Measurements from ENCODE around the gene LSM4. TPM values are rescaled to one million over a fixed set of nuclear protein-coding genes. Genes with fewer than 3 reads are reported as not detected.

LSM4 gene
- total and polyA plus RNA-seq, 10 of the 15 experiments (the other 5 are each of a cell fraction or from before 2014, with no cell fraction given): 12.6 to 652 (median 217) TPM

DNA sequence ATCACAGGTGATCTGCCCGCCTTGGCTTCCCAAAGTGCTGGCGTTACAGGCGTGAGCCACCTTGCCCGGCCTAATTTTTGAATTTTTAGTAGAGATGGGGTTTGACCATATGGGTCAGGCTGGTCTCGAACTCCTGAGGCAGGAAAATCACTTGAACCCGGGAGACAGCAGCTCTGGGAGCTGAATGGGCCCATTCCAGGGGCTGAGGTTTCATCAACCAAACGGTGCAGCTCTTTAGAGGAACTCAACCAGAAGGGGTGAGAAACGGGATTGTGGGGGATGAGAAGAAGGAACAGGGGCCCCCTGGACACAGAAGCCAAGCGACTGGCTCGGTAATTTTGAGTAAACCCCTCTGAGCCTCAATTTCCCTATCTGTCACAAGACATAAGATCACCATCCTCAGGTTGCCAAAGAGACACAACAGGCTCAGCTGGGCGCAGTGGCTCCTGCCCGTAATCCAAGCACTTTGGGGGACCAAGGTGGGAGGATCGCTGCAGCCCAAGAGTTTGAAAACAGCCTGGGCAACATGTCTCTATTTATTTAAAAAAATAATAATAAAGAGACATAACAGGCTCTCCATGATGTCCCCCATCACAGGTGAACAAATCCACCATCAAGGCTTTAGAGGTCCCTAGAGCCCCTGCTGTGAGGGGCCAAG, 49.2 kb downstream of the LSM4 start:
- no TSS peak for BruUV-seq (replicated peaks)
- 87% methylated on average over 13 of the region's 13 CpGs for WGBS (ENCODE audit: insufficient coverage, insufficient replicate concordance, low lambda C conversion rate, missing lambda C conversion rate)
- in situ Hi-C loops (cut with MboI): no loop called here
- H3K36me3 ChIP-seq (ENCODE audit: control insufficient read depth in 2 of 2, insufficient read depth in 2 of 2, low read length in 1 of 2): peaks cover 0 to 4% of the 10 kb centered on the region in 2 experiments; a peak in 1 of 4 replicates
- SMC1A ChIA-PET (ENCODE audit: uncharacterized antibody, unreplicated experiment): interaction anchor here (0.7 to 1.1 kb wide), 3 partner anchors 52 to 264 kb away, joined by 3 to 4 read pairs (median 4); no protein-coding TSS in a partner anchor
- TF ChIP-seq ZNF384 (IDR thresholded peaks at IDR 0.05; ENCODE audit: borderline replicate concordance, low read depth, low read length) (no peak), KLF5 (IDR thresholded peaks at IDR 0.05; ENCODE audit: partially characterized antibody) (no peak), BHLHE40 (IDR thresholded peaks at IDR 0.05; ENCODE audit: borderline replicate concordance in 1 of 2, low read depth in 2 of 2, low read length in 1 of 2) (no peak), WRNIP1 (IDR thresholded peaks at IDR 0.05; ENCODE audit: borderline replicate concordance, low read depth, low read length) (no peak)
- H3K4me2 ChIP-seq (ENCODE audit: control insufficient read depth, insufficient read depth): no peak overlapping the region
- no peaks in the 10 kb centered on the region for H3K9me3 ChIP-seq (replicated peaks; ENCODE audit: control insufficient read depth, insufficient read depth, low read length)
- H3K27me3 ChIP-seq (replicated peaks in 1 of 2; ENCODE audit: control insufficient read depth in 2 of 2, insufficient read depth in 2 of 2, low read length in 1 of 2): no peaks in the 10 kb centered on the region
- no peak for FAIRE-seq
- H3K9ac ChIP-seq (ENCODE audit: control insufficient read depth, insufficient read depth, low read length): no peak overlapping the region
- H3K79me2 ChIP-seq (ENCODE audit: control insufficient read depth, insufficient read depth, low read length): peaks cover 11% of the 10 kb centered on the region
- no peak for ATAC-seq
- no peak overlapping the region for H3K27ac ChIP-seq (ENCODE audit: control insufficient read depth, insufficient read depth)
- H2AFZ ChIP-seq (ENCODE audit: control insufficient read depth, low read depth, low read length): no peak overlapping the region
- peaks cover 7% of the 10 kb centered on the region for H4K20me1 ChIP-seq (ENCODE audit: control insufficient read depth, insufficient read depth)
- H3K4me3 ChIP-seq: no peak overlapping the region
- H3K4me1 ChIP-seq (ENCODE audit: control insufficient read depth, insufficient read depth, low read length): peaks cover 8% of the 10 kb centered on the region
- no peak for DNase-seq (ENCODE audit: low read depth, low spot score)
- RAD21 ChIA-PET (ENCODE audit: unreplicated experiment): interaction anchor here (0.7 to 1.4 kb wide), 2 partner anchors 55 to 65 kb away, joined by 5 to 7 read pairs; no protein-coding TSS in a partner anchor
- CTCF ChIA-PET: interaction anchor here (1.0 to 14.1 kb wide), 3 partner anchors 56 to 137 kb away, joined by 3 to 516 read pairs (median 5); no protein-coding TSS in a partner anchor
- POLR2A ChIA-PET: no interaction called here
- intact Hi-C loops (cut with micrococcal nuclease; ENCODE audit: unreplicated experiment): no loop called here

DNA sequence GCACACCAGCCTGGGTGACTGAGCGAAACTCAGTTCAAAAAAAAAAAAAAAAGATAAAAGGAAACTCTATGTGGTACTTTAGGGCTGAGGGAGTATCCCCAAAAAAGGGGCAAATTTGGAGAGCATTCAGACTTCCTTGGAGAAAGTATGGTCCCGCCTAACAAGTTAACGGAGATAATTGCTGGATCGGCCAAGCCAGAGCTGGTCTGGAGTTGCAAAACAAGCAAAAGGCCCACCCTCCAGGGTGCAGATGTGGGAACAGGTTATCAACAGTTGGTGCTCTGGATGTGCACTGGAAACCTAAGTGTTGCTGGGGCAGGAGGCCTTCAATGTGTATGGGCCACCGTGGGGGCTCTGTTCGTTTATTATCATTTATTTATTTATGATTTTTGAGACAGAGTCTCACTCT, 51.4 kb downstream of the LSM4 start:
- ChIA-PET SMC1A (ENCODE audit: uncharacterized antibody, unreplicated experiment) (interaction anchor here (0.6 to 1.2 kb wide), 4 partner anchors 10 to 68 kb away, joined by 3 read pairs; partner anchors contain the start of genes JUND and RAB3A), POLR2A (interaction anchor here (0.6 kb wide), 2 partner anchors 34 to 45 kb away, joined by 7 to 8 read pairs; no protein-coding TSS in a partner anchor), CTCF (interaction anchor here (0.6 to 14.1 kb wide), 7 partner anchors 8 to 184 kb away, joined by 3 to 516 read pairs (median 5); a partner anchor contains a TSS), RAD21 (ENCODE audit: unreplicated experiment) (interaction anchor here (0.6 kb wide), 1 partner anchor 141 kb away, joined by 3 read pairs; no protein-coding TSS in a partner anchor)
- ATAC-seq: no peak
- no TSS peak for BruUV-seq (replicated peaks)
- Histone ChIP-seq H2AFZ (ENCODE audit: control insufficient read depth, low read depth, low read length) (no peak overlapping the region), H3K27me3 (replicated peaks in 1 of 2; ENCODE audit: control insufficient read depth in 2 of 2, insufficient read depth in 2 of 2, low read length in 1 of 2) (no peaks in the 10 kb centered on the region), H3K4me2 (ENCODE audit: control insufficient read depth, insufficient read depth) (no peak overlapping the region), H3K79me2 (ENCODE audit: control insufficient read depth, insufficient read depth, low read length) (no peaks in the 10 kb centered on the region), H3K27ac (ENCODE audit: control insufficient read depth, insufficient read depth) (no peak overlapping the region), H4K20me1 (ENCODE audit: control insufficient read depth, insufficient read depth) (no peaks in the 10 kb centered on the region), H3K36me3 (ENCODE audit: control insufficient read depth in 2 of 2, insufficient read depth in 2 of 2, low read length in 1 of 2) (no peaks in the 10 kb centered on the region), H3K9me3 (replicated peaks; ENCODE audit: control insufficient read depth, insufficient read depth, low read length) (no peaks in the 10 kb centered on the region), H3K9ac (ENCODE audit: control insufficient read depth, insufficient read depth, low read length) (no peak overlapping the region), H3K4me3 (no peak overlapping the region), H3K4me1 (ENCODE audit: control insufficient read depth, insufficient read depth, low read length) (no peaks in the 10 kb centered on the region)
- TF ChIP-seq ZNF384 (IDR thresholded peaks at IDR 0.05; ENCODE audit: borderline replicate concordance, low read depth, low read length): no peak
- TF ChIP-seq DPF2 (IDR thresholded peaks at IDR 0.05): no peak
- TF ChIP-seq CHD1 (IDR thresholded peaks at IDR 0.05; ENCODE audit: low read depth, low read length): no peak
- TF ChIP-seq HSF1 (IDR thresholded peaks at IDR 0.05; ENCODE audit: low read depth, low read length): no peak
- TF ChIP-seq NFYB (IDR thresholded peaks at IDR 0.05; ENCODE audit: insufficient read depth, low read depth, low read length): no peak
- TF ChIP-seq ELK1 (IDR thresholded peaks at IDR 0.05; ENCODE audit: low read depth, low read length): no peak
- TF ChIP-seq MTA2 (IDR thresholded peaks at IDR 0.05; ENCODE audit: low read depth): no peak
- WGBS (ENCODE audit: insufficient coverage, insufficient replicate concordance, low lambda C conversion rate, missing lambda C conversion rate): 48% methylated on average over 5 of the region's 6 CpGs
- in situ Hi-C loops (cut with MboI): no loop called here
- intact Hi-C loops (cut with micrococcal nuclease; ENCODE audit: unreplicated experiment): no loop called here
- no peak for DNase-seq (ENCODE audit: low read depth, low spot score)
- no peak for FAIRE-seq
